CD4-positive, alpha-beta T cell treated with Interleukin-6 at 100 ng/mL for 8 hours (primary cell): ENCODE measurements around the gene GSC2.

Experiments
- DNase-seq: peaks from one replicate; pipeline ENCODE4 v3.0.0-alpha.2; 2020; ENCODE audit warnings: mixed read lengths, low spot score

GSC2 gene

GRCh38 chr22:19152942-19153883 lies 3.1 kb upstream of the GSC2 start:
- no peak for DNase-seq

GRCh38 chr22:19151329-19152191 lies 1.5 kb upstream of the GSC2 start:
- DNase-seq = no peak

- DNase-seq = no peak
These were observed 613 bp upstream of the GSC2 start for GRCh38 chr22:19150482-19151328.

GRCh38 chr22:19149047-19149883 lies 827 bp downstream of the GSC2 start:
- DNase-seq = peak; percentile 33

GRCh38 chr22:19148417-19149046 lies 1.6 kb downstream of the GSC2 start:
- no peak for DNase-seq

GRCh38 chr22:19147195-19147780 lies 2.8 kb downstream of the GSC2 start:
- DNase-seq = no peak

- no peak for DNase-seq
These were observed 3.7 kb downstream of the GSC2 start for GRCh38 chr22:19146215-19146968.

GRCh38 chr22:19143967-19144400 lies 6.1 kb downstream of the GSC2 start:
- DNase-seq = no peak

GRCh38 chr22:19143212-19143611 lies 6.9 kb downstream of the GSC2 start:
- DNase-seq = no peak

GRCh38 chr22:19142394-19142793 lies 7.7 kb downstream of the GSC2 start:
- no peak for DNase-seq

- DNase-seq = no peak
These were observed 10.1 kb downstream of the GSC2 start for GRCh38 chr22:19139974-19140373.

- no peak for DNase-seq
These were observed 11.1 kb downstream of the GSC2 start for GRCh38 chr22:19139001-19139356.

GRCh38 chr22:19138217-19139000 lies 11.7 kb downstream of the GSC2 start:
- no peak for DNase-seq

GRCh38 chr22:19137384-19138216 lies 12.5 kb downstream of the GSC2 start:
- no peak for DNase-seq

GRCh38 chr22:19136915-19137314 lies 13.2 kb downstream of the GSC2 start:
- DNase-seq = no peak

- DNase-seq = no peak
These were observed 15.2 kb downstream of the GSC2 start for GRCh38 chr22:19134874-19135273.

- DNase-seq = no peak
These were observed 15.8 kb downstream of the GSC2 start for GRCh38 chr22:19134176-19134831.
